C4-2B (cell line): ENCODE data around the gene RITA1.

ENCODE experiments used
- CTCF ChIP-seq: fragments of 450-650 bp; conservative IDR thresholded peaks from 2 replicates; pipeline ENCODE4 v1.5.1; 2017; ENCODE audit warnings: mild to moderate bottlenecking
- ZFX ChIP-seq: fragments of 450-650 bp; IDR thresholded peaks from 2 replicates; pipeline ENCODE4 v1.6.1; 2017

GRCh38 chr12:113224955-113225354 is 39.4 kb downstream of the RITA1 start:
- no peak for TF ChIP-seq CTCF
- TF ChIP-seq ZFX: no peak
